DMS79 treated with DMSO at 0.1 percent for 48 hours (cell line): ENCODE data around the gene PGLYRP4.

ENCODE experiments used
- DNase-seq: peaks from one replicate; lab custom pipeline; 2025; lab: John Stamatoyannopoulos, UW

The PGLYRP4 gene

DNA sequence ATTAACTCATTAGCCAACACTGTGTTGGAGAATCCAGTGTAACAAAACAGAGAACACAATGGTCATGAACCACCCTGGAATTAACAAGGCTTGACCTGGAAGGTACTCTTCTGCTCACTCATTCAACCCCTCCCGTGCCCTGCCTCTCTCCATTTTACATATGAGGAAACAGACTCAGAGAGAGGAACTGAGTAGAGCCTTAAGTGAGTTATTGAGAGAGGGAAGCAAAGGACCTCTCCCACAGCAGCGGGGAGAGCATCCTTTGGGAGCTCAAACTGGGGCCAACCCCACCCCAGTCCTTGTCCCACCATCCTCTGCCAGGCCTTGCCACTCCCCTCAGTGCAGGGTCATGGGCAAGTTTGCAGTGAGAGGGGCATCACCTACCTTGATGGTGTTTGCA lies 25.4 kb upstream of the PGLYRP4 start:
- no peak for DNase-seq

DNA sequence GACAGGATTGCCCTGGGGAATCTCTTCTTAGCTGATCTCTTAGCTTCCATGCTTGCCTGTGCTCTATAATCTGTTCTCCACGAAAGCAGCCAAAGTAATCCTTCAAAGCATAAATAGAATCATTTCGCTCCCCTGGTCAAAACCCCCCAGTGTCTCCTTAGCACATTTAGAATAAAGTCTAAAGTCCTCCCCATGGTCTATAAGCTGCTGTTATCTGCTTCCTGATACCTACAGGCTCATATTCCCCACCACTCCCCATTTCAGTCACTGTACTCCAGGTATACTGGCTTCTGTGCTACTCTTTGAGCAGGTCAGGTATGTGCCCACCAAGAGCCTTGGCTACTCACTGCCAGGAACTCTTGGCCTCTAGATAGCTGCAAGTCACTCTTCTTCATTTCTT lies 23.9 kb upstream of the PGLYRP4 start:
- no peak for DNase-seq

DNA sequence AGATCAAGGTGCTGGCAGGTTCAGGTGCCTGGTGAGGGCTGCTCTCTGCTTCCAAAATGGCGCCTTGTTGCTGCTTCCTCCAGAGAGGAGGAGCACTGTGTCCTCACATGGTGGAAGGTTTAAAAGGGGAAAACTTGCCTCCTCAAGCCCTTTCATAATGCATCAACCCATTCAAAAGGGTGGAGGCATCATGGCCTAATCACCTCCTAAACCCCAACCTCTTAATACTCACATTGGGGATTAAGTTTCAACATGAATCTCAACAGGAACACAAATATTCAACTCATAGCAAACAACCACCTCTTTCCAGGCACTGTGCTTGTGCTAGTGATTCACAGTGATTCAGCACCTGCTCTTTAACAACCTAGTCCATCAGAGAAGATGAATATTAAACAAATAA lies 22.6 kb upstream of the PGLYRP4 start:
- DNase-seq, result no peak

DNA sequence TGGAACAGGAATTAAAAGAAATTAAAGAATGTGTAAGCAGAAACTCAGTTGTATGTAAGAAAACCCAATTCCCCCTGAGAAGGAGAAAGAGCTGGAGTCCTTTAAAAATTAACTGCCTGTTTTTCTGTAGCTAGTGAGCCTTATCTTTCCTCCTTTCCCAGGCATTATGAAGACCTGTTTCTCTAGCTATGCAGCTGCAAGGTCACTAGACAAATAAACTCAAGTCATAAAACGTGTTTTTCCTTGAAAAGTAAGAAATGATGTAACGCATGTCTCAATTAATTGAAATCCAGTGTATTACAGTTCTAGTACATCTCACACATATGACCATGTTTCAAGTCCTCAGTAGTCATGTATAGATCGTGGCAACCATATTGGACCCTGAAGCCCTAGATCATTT lies 21.5 kb upstream of the PGLYRP4 start:
- DNase-seq, result no peak

DNA sequence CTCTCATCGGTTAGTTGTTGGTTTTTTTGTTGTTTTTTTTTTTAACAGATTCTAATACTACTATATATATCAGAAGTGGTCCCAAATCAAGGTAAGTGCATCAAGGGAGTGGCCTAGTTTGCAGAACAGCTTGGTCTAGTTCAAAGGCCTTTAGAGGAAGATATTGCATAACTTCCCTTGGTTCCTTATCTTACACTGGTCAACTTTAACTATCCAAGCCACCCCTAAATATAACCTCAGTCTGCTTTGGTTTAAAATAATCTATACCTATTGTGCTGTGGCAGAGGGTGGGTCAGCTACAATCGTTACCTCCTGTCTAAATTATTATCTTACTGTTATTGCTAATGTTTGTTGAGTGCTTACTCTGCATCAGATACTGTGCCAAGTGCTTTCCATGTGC lies 19.9 kb upstream of the PGLYRP4 start:
- DNase-seq, result no peak

DNA sequence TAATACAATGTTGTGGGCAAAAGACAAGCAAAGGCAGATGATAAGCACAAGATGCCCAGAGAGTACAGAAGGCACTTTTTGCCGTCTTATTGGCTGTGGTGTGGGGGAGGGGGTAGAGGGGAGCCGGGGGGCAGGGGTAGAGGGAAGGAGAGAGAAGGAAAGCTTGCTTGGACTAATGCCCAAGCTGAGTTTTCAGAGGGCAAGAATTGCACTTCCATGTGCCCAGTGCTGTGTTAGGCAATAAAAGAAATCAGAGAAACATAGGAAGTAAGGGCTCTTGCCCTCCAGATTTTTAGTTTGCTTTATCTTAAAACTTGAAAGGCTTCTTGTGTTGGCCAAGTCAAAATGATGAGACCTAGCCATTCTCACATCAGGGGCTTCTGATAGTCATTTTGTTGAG lies 18.4 kb upstream of the PGLYRP4 start:
- no peak for DNase-seq

DNA sequence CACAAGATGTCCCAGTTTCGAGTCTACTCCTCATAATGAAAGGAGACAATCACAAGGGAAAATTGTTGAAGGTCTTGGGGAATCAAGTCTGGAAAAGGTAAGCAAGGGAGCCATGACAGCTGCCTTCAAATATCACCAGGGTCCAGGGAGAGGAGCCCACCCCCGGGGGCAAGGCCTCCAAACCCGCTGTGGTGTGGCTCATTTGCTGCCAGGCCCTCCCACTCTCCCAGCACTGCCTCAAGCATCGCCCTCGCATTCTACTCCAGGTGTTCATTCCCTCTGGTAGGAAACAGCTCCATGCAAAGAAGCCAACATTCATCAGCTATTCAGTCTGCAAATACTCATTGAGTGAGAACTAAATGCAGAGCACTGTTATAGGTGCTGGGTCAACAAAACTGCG lies 17.6 kb upstream of the PGLYRP4 start:
- no peak for DNase-seq

DNA sequence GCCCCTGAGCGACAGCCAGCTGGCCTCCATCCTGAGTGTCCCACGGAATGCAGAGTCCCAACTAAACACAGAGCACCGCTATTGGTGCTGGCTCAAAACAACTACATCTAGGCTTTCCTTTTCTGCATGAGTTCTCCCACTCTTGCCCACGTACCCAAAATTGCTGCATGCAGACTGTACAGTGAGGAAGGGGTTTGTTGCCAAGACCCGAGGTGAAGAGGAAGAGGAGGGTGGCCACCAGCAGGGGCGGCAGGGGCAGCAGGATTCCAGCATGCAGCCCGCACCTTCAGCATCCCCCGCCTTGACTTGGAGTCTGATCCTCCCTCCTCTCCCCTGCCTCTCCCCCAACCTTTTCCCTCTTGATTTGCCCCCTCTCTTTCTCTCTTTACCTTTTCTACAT lies 17.1 kb upstream of the PGLYRP4 start:
- DNase-seq, result no peak

DNA sequence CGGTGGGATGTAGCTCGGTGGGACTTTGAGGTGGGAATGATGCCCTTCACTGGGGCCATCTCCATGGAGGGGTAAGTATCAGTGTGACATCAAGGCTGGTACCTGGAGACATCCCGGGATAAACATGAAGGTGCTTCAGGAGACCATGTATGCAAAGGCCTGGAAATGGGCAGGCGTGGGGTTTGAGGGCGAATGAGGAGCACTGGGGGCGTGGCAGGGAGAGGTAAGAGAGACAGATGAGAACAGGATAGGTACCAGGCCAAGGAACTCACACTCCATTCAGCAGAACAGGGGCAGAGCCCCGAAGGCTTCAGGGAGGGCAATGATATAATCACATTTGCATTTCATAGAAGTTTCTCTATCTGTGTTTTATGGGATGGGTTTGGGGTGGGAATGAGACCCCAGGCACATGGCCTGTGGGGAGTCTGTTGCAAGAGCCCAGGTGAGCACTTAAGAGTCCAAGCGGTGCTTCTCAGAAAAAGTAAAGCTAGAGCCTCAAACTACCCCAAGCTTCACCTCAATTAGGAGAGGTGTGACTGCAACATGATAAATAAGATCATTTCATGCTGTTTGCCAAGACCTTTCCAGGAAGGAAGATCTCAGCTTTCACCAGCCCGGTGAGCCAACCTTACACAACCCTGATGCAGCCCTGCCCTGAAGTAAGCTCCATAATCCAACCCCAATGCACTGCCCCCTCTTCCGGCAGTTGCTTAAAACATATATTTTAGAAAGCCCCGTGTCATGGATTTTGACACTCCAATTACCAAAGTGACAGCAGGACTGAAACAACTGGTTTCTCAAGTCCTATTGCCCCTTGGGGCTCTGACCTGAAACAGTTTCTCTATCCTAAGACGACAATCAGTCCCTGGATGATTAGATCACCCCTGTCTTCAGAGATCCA lies 16.4 kb upstream of the PGLYRP4 start:
- no peak for DNase-seq

DNA sequence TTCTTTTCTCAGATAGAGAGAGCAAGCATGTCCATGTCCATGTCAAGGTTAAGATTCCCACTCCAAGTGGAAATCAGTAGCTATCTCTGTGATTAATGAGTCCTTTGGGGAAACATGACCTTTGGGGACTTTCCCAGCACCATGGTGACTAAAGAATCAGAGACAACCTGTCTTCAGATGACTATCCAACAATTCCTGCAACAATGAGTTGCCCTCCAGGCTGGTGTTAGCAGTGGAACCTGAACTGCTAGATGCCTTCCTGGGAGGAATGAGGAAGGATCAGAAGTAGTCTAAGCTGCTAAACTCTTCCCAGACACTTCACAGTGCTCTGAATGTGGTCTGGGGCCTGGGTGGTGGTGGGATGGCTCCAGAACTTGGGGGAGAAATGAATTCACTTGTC lies 15.5 kb upstream of the PGLYRP4 start:
- no peak for DNase-seq

DNA sequence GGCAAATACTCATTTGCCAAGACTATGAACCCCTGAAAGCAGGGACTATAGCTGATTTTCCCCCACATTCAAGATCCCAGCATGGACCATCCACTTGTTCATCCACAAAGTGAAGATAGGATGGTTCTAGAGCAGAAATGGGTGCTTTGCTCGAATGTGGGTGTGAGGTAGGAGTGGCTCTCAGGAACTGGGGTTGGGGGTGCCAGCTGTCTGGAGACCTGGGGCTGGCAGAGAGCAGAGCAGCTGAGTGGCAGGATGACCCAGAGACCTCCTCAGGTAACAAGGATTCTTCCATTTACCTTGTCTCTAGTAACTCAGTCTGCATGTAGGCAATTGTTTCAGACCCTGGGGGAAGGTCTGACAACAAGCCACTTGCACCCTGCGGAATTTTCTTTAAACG lies 15.0 kb upstream of the PGLYRP4 start:
- no peak for DNase-seq

DNA sequence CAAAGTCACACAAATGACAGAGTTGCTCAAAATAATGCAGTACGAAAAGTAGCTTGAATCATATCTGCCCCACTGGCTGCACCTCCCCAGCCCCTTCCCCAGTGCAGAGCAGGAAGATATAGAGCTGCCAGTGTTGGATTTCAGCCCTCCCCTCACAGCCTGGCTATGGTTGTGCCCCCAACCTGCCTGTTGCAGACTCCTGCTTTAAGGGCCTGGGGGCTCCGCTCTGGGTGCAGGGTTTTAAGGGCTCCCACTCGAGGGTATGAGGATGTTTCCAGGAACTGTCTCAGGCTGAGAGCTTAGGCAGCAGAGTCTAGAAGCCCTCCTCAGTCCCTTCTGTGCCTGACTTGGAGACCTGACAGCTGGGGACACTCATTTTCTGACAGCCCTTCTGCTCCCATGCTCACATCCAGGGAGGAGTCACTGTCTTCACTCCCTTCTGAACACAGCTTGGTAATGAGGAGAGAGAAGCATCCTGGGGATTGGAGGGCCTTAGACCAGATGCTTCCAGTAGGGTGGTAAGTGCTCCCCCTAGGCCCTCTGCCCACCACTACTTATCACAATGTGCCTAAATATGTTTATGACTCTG lies 13.6 kb upstream of the PGLYRP4 start:
- DNase-seq, result no peak

DNA sequence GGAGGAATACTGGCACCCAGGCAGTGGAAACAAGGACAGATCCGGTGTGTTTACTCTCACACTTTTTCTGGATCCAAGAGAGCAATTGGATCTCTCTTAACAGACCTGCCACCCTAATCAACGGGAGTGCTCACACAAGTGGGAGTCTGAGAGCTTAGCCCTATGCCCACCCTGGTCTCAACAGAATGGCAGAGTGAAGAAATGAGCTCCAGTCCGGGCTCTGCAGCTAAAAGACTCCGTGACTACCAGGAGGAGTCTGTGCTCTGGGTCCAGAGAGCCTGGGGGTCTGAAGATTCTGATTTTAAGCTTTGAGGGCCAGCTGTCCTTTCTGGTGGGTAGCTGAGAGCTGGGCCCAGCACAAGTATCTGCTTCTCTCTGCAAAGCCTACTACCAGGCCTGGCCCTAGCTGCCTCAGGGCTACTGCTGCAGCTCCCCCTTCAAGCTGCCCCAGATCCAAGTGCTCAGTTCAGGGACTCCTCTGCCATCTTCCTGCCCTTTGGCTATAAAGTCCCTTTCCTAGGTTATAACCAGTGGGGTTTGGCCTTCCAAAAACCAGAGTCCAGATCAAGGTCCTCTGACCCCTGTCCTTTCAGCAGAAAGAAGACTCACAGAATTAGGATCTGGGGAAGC lies 13.0 kb upstream of the PGLYRP4 start:
- no peak for DNase-seq

DNA sequence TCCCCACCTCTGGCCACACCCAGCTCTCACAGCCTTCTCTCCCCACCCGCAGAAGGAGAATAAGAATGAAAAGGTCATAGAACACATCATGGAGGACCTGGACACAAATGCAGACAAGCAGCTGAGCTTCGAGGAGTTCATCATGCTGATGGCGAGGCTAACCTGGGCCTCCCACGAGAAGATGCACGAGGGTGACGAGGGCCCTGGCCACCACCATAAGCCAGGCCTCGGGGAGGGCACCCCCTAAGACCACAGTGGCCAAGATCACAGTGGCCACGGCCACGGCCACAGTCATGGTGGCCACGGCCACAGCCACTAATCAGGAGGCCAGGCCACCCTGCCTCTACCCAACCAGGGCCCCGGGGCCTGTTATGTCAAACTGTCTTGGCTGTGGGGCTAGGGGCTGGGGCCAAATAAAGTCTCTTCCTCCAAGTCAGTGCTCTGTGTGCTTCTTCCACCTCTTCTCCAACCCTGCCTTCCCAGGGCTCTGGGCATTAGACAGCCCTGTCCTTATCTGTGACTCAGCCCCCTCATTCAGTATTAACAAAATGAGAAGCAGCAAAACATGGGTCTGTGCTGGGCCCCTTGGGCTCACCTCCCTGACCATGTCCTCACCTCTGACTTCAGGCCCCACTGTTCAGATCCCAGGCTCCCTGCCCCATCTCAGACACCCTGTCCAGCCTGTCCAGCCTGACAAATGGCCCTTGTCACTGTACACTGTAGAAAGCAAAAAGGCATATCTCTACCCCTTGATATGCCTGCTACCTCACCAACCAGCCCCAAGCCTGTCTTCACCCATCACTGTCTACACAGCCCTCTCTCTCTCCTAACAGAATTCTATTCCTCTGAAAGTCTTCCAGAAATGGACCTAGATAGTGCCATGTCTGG lies 12.2 kb upstream of the PGLYRP4 start:
- DNase-seq, result no peak

DNA sequence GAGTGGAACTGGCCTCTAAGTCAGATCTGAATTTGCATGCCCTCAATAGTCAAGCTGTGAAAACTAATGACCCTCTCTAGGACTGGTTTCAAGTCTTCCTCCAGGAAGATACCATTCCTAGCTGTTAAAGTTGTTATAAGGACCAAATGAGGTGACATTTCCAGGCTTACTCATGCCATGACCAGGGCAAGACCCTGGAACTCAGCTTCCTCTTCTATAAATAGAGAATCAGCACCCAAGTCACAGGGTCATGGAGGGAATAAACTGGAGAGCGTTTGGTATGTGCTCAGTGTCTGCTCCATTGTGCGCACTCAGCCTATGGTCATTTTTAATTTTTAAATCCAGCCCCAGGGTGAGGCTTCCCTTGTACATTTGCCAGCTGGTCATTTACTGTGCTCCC lies 11.5 kb upstream of the PGLYRP4 start:
- DNase-seq, result no peak

DNA sequence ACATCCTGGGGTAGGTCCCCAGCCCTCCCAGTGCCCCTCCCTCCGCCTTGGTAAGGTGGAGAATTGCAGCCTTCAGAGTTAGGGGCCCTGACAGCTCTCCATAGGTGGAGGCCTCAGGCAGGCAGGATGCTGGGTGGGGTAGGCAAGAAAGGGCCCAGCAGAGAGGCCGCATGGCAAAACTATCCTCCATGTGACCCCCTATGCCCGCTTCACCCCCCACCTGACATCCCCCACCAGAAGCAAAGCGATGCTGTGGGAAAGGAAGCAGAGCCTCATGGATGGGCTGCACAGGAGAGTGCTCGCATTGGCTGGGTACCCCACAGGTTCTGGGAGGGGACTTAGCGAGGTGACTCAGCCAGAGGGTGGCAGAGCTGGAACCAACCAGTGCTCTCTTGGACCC lies 10.6 kb upstream of the PGLYRP4 start:
- no peak for DNase-seq

DNA sequence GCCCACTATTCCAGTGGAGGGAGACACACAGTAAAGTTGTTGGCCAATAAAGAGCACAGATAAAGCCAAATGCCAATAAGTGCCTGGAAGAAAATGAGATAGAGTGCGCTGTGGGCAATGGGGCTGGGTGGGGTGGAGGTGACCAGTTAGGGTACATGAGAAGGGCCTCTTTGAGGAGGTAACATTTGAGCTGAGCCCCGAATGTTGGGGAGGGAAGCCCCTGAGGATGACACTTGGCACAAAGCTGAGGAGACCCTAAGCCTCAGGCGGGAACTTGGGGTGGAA lies 10.0 kb upstream of the PGLYRP4 start:
- DNase-seq, result no peak

DNA sequence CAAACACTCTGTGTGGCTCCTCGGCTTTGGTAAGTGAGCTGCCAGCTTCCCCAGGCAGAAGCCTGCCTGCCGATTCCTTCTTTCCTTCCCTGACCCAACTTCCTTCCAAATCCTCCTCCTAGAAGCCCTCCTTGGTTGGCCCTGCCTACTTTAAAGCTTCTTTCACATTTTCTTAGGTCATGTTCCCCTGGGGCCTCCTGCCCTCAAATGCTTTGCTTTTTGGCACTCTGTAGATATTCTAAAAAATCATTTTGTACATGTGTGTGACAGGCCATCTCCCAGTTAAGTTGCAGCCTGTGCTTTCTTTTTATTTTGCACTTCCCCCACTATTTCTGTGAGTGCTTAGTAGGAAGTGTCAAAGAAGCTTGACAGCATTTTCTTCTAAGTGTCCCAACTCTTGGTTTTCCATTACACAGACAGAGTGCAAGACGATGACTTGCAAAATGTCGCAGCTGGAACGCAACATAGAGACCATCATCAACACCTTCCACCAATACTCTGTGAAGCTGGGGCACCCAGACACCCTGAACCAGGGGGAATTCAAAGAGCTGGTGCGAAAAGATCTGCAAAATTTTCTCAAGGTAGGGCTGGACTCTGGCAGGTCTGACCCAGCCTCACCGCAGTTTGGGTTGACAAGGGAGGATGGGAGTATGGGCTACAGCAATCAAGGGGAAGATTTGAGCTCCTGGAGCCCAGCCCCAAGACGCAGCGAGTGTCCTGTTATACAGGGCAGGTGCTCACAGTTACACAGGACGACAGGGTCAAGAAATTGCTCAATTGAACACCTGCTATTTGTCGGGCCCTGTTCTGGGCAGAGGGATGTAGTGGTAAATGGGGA lies 9.4 kb upstream of the PGLYRP4 start, which contains the start of gene S100A9:
TSS of gene S100A9 (plus strand) at position 2 of the 838 bp plus-strand sequence. CDS start at position 432, 430 bp downstream.
- no peak for DNase-seq

DNA sequence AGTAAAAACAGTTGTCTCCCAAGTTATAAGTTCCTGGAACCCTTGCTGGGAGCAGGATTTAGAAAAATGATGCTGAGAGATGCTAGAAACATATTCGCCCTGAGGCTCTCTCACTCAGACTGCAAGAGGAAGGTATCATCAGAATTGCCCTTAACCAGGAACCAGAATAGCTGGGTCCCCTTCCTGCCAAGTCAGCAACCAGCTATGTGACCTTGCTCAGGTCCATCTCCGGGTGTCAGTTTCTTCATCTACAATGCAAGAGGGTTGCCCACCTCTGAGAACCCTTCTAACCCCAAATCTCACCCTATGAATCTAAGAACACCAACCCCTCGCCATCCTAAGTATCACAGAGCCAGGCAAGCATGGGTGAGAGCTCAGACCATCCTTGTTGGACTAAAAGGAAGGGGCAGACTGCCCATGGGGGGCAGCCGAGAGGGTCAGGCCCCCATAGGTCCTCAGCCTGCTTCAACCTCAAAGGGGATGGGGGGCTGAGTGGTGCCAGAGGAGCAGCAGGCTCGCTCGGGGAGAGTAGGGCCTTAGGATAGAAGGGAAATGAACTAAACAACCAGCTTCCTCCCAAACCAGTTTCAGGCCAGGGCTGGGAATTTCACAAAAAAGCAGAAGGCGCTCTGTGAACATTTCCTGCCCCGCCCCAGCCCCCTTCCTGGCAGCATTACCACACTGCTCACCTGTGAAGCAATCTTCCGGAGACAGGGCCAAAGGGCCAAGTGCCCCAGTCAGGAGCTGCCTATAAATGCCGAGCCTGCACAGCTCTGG lies 8.6 kb upstream of the PGLYRP4 start:
- DNase-seq, result no peak

DNA sequence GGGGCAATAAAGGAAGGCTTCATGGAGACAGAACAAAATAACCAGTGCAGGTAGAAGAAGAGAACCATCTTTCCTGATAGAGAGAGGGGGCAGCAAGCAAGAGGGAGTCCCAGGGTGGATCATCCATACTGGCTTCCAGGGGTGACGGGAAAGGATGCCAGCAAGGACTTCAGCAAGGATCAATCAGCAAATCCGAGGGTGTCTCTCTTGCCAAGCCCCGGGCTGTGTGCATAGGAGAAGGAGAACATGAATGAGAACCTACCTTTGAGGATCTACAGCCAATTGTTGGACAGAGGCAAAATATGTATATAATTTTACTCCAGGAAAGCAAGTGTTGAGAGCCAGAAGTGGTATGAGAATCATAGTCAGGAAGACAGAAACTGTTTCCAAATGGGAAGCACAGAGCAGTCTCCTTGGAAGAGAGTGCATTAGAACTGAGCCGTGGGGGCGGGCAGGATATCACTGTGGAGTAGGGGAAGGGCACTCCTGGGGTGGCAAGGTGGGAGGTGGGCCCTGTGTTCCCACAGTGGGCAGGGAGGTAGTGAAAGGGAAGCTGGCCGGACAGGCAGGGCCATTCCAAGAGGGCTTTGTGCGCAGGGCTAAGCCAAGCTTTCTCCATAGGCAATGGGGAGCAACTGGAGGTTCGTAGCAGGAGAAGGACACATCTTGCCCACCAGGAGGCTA lies 7.9 kb upstream of the PGLYRP4 start:
- DNase-seq, result no peak
